ENCODE data around the gene PATJ.
A peak's percentile ranks its signal among the peaks of the same experiment; 100 is the strongest.
"Not testable (repeated sequence)": the region's sequence is repeated elsewhere in the genome, so short reads cannot be mapped to it uniquely, and the experiment has no call there.

The PATJ gene

GRCh38 chr1:61743716-61744580, 1.7 kb downstream of the PATJ start:
- DNase-seq: no peak

GRCh38 chr1:61746813-61747212, 4.5 kb downstream of the PATJ start:
- no peak for DNase-seq

- DNase-seq: no peak
Measured at GRCh38 chr1:61748566-61748965, 6.3 kb downstream of the PATJ start.

- no peak for DNase-seq
Measured at GRCh38 chr1:61749574-61749973, 7.3 kb downstream of the PATJ start.

GRCh38 chr1:61752921-61753389, 10.7 kb downstream of the PATJ start:
- no peak for DNase-seq

GRCh38 chr1:61753998-61754508, 11.8 kb downstream of the PATJ start:
- DNase-seq: no peak

GRCh38 chr1:61754545-61754944, 12.3 kb downstream of the PATJ start:
- no peak for DNase-seq

GRCh38 chr1:61756773-61757172, 14.5 kb downstream of the PATJ start:
- no peak for DNase-seq

GRCh38 chr1:61757950-61758349, 15.7 kb downstream of the PATJ start:
- no peak for DNase-seq

GRCh38 chr1:61770131-61770530, 27.9 kb downstream of the PATJ start:
- no peak for DNase-seq

- DNase-seq: no peak
Measured at GRCh38 chr1:61776091-61776490, 33.8 kb downstream of the PATJ start.

GRCh38 chr1:61779231-61779630, 37.0 kb downstream of the PATJ start:
- no peak for DNase-seq

GRCh38 chr1:61781151-61781550, 38.9 kb downstream of the PATJ start:
- DNase-seq: no peak

- DNase-seq: peak; percentile 49
Measured at GRCh38 chr1:61782771-61783170, 40.5 kb downstream of the PATJ start.

GRCh38 chr1:61784726-61785125, 42.4 kb downstream of the PATJ start:
- no peak for DNase-seq

GRCh38 chr1:61790837-61791236, 48.6 kb downstream of the PATJ start:
- DNase-seq: no peak

- no peak for DNase-seq
Measured at GRCh38 chr1:61797045-61797755, 54.9 kb downstream of the PATJ start.

- not testable (repeated sequence) for DNase-seq
Measured at GRCh38 chr1:61801047-61801446, 58.8 kb downstream of the PATJ start.

- DNase-seq: no peak
Measured at GRCh38 chr1:61807606-61808140, 65.4 kb downstream of the PATJ start.

GRCh38 chr1:61808321-61808720, 66.0 kb downstream of the PATJ start:
- no peak for DNase-seq

- DNase-seq: no peak
Measured at GRCh38 chr1:61808968-61809367, 66.7 kb downstream of the PATJ start.

- DNase-seq: no peak
Measured at GRCh38 chr1:61812916-61813315, 70.6 kb downstream of the PATJ start.

GRCh38 chr1:61816191-61816590, 73.9 kb downstream of the PATJ start:
- DNase-seq: no peak

- DNase-seq: no peak
Measured at GRCh38 chr1:61818992-61819391, 76.7 kb downstream of the PATJ start.

Data from stimulated activated CD8-positive, alpha-beta memory T cell treated with anti-CD3 and anti-CD28 coated beads, Interleukin-4, amount 100 ng/mL, for 48 hours (primary cell).